H1 (cell line): ENCODE results near the gene SYNGR3.

Source experiments
- CEBPB ChIP-seq: IDR thresholded peaks from 2 replicates; pipeline ENCODE4 v1.6.1; 2012; ENCODE audit warnings: low read depth, low read length
- CHD1 ChIP-seq: IDR thresholded peaks from 2 replicates; pipeline ENCODE4 v1.6.1; 2012; ENCODE audit warnings: low read depth, low read length, improper control_type of control experiment
- CREB1 ChIP-seq: IDR thresholded peaks from 2 replicates; pipeline ENCODE4 v1.6.1; 2012; ENCODE audit warnings: inconsistent platforms
- CTCF ChIP-seq, 3 experiments: IDR thresholded peaks; 1 replicate in 2 of 3; 2 replicates in 1 of 3; pipeline versions ENCODE4 v1.5.1 to v1.6.1; 2011; ENCODE audit warnings: low read length in 3 of 3, mild to moderate bottlenecking in 3 of 3, inconsistent platforms in 2 of 3, low read depth in 1 of 3, moderate library complexity in 1 of 3; ENCODE audit not compliant: insufficient read depth in 1 of 3; ENCODE audit errors: control extremely low read depth in 1 of 3
- JUND ChIP-seq: IDR thresholded peaks from 2 replicates; pipeline ENCODE4 v1.6.1; 2011; ENCODE audit warnings: mild to moderate bottlenecking, improper control_type of control experiment, low read length
- KDM1A ChIP-seq: fragments of 200-600, 300-600 bp; sonication (generic); IDR thresholded peaks from 2 replicates; pipeline ENCODE4 v1.7.1; 2016; ENCODE audit warnings: mild to moderate bottlenecking, low read length, borderline replicate concordance
- MAFK ChIP-seq: IDR thresholded peaks from 2 replicates; pipeline ENCODE4 v1.6.1; 2012; ENCODE audit warnings: low read depth, mild to moderate bottlenecking, improper control_type of control experiment, low read length
- PHF8 ChIP-seq: fragments of 200-600 bp; sonication (generic); conservative IDR thresholded peaks from 2 replicates; pipeline ENCODE4 v1.7.1; 2012; ENCODE audit warnings: low read depth, mild to moderate bottlenecking, inconsistent platforms, low read length, moderate library complexity
- POLR2AphosphoS5 ChIP-seq: IDR thresholded peaks from 2 replicates; pipeline ENCODE4 v1.6.1; 2011; ENCODE audit warnings: low read depth, low read length
- SP1 ChIP-seq: IDR thresholded peaks from 2 replicates; pipeline ENCODE4 v1.6.1; 2011; ENCODE audit warnings: low read depth, low read length
- TAF1 ChIP-seq: IDR thresholded peaks from 2 replicates; pipeline ENCODE4 v1.6.1; 2011; ENCODE audit warnings: mild to moderate bottlenecking, low read depth, low read length

- TF ChIP-seq CTCF (IDR thresholded peaks at IDR 0.05; ENCODE audit: control extremely low read depth in 1 of 3, insufficient read depth in 1 of 3, low read depth in 1 of 3, low read length in 3 of 3) (peak in 2 of 3 experiments; percentile 25 to 32; a peak in 2 of 4 replicates), CREB1 (no peak), SP1 (no peak), PHF8 (no peak), KDM1A (no peak), TAF1 (no peak), POLR2AphosphoS5 (no peak), CHD1 (no peak), MAFK (no peak), JUND (no peak), CEBPB (no peak)
Observed at GRCh38 chr16:1946495-1947368, 43.0 kb upstream of the SYNGR3 start.
